Left forelimb (tissue), 1 donor: ENCODE results near the gene MYO1E.
"Not testable (repeated sequence)": the region's sequence is repeated elsewhere in the genome, so short reads cannot be mapped to it uniquely, and the experiment has no call there.

Source experiments
- DNase-seq: peaks from one replicate; pipeline ENCODE4 v3.0.0-alpha.2; 2018; ENCODE audit warnings: low spot score

The MYO1E gene

DNA sequence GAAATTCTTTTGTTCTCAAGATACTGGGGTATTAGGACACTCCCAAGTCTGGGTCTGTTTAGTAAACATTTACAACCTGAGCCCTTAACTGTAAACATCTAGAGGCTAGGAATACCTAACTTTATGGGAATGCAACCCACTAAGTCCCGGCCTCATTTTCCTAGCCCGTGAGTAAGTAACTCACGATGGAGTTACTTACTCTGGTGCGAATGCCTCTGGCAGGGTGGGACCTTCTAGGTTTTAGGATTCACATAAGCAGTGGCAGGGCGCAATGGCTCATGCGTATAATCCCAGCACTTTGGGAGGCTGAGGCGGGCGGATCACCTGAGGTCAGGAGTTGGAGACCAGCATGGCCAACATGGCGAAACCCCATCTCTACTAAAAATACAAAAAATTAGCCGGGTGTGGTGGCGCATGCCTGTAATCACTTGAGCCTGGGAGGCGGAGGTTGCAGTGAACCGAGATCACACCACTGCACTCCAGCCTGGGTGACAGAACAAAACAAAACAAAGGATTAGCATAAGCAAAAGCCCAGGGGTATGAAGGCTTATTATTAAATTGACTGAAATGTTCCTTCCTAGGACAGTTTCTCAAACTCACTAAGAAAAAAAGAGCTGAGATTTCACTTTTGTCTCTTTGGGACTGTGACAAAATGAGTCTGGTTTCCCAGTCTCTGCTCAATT, 14.7 kb upstream of the MYO1E start:
- not testable (repeated sequence) for DNase-seq

DNA sequence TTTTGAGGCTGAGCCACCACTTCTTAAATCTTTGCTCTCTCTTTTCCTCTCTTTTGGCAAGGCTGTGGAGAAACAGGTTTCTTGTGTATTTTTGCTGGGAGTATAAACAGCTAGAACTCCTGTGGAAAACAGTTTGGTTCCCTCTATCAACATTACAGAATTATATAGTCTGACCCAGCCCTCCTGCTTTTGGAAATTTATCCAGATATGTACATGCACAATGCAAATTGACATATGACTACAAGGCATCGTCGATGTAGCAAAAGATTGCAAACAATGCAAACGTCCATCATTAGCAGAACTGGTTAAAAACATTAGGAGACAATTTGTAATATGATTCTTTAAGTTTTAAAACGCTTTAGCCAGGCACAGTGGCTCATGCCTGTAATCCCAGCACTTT, 12.5 kb upstream of the MYO1E start:
- no peak for DNase-seq

GRCh38 chr15:59384507-59384906, 11.8 kb upstream of the MYO1E start:
- DNase-seq, result no peak

DNA sequence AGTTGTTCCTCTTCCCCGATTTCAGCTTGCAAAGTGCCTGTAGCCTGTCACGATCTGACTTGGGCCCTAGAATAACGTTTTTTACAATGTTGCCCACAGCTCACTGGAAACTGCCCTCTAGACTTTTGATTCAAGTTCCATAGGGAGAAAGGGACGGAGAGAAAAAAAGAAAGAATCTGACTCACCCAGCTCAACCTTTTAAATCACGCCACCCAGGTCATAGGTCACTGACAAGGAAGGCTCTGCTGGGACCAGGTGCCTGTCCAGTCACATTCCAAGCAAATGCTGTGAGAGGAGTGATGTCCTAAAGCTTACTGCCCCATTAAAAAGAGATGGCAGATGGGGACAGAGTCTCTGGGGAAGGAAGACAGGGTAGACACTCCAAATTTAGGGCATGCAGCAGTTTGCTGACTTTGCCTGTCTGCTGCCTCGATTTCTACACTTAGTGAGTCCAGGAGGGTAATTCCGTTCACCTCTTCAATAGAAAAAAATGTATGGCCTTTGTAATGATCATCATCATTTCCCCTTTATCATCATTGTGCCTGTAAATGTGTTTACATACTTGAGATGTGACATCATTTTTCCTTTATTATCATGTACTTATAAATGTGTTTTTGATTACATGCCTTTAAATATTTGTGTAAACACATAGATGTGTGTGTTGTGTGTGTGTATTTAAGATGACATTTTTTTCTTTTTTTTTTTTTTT, 8.4 kb upstream of the MYO1E start:
- DNase-seq, result no peak

DNA sequence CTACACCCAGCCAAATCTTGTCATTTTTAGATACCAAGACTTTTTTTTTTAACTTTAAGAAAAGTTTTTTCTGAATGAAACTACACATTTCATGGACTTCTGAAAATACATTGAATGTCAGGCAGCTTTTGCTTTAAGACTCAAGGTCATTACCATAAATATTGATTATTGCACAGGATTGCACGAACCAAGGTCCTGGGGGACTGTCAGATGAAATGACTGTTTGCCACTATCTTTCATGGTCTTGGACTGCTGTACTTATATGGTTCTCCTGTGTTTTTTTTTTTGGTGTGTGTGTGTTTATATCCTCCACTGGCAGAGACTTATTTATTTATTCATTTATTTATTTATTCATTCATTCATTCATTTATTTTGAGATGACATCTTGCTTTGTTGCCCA, 6.9 kb upstream of the MYO1E start:
- no peak for DNase-seq

DNA sequence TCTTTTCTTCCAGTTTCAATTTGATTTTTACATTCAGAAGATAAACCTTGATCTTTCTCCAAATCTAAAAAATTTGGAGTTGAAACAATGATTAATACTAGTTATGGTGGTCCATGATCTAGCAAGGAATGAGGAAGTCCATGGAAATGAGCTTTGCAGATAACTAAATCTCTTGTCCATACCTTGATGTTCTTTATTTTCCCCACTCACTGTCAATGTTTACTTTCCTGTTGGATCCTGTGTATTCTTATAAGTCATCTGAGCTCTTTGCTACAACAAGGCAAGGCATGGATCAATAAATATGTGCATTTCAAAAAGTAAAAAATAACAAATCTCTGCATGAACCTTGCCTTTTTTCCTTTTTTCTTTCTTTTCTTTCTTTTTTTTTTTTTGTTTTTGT, 6.2 kb upstream of the MYO1E start:
- DNase-seq, result no peak

DNA sequence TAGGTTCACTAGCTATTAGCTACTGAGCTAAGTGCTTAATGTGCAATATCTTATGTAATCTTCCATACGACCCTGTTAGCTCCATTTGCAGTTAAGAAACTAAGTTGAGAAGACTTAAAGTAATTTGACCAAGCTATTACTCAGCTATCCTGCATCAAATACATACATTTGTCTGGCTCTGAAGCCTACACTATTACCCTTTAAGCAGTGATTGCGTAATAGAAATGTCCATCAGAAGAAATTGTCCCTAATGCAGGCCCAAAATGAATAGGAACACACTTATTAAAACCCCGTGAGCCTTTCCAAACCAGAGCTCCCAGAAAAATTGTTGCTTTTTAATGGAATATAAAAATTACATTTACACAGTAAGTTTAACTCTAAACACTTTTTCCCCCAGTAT, 5.3 kb upstream of the MYO1E start:
- no peak for DNase-seq

GRCh38 chr15:59376733-59377132, 4.1 kb upstream of the MYO1E start:
- DNase-seq, result no peak

GRCh38 chr15:59373215-59373614, 544 bp upstream of the MYO1E start:
- DNase-seq, result no peak

- no peak for DNase-seq
Measured at GRCh38 chr15:59371458-59372351, 966 bp downstream of the MYO1E start.

- DNase-seq, result no peak
Measured at GRCh38 chr15:59369597-59369996, 3.1 kb downstream of the MYO1E start.

- no peak for DNase-seq
Measured at GRCh38 chr15:59367022-59367451, 5.6 kb downstream of the MYO1E start.

- DNase-seq, result no peak
Measured at GRCh38 chr15:59366333-59367021, 6.2 kb downstream of the MYO1E start.

DNA sequence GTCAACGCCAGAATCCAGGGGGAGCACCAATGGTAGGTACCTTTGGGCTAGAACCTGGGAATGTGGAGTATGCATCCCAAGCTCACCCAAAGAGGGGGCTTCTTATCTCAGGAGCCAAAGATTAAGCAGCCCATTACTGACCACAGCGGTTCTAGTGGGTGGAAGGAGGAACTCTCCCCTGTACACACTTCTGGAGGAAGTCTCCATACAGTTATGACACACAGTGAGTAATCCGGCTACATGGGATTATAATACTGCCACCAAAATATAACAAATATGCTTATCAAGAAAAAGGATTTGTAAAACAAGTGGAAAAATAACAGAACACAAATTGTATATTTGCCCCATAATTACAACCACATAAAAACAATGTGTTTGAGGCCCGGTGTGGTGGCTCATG, 8.4 kb downstream of the MYO1E start:
- DNase-seq, result no peak

GRCh38 chr15:59362331-59362730, 10.3 kb downstream of the MYO1E start:
- DNase-seq, result no peak

DNA sequence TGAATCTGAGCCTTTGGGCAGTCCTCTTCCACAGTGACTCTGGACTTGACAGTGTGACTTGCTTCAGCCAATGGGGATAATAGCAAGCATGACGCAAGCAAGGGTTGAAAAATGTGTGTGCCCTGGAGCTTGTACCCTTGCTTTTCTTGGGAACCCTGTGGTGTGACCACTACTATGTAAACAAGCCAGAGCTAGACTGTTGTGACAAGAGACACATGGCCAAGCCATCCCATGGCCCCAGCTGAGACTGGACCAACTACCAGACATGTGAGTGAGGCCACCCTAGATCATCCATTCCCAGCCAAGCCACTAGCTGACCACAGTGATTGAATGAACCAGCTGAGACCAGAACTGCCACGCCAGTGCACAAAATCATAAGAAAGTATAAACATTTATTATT, 11.8 kb downstream of the MYO1E start:
- no peak for DNase-seq

DNA sequence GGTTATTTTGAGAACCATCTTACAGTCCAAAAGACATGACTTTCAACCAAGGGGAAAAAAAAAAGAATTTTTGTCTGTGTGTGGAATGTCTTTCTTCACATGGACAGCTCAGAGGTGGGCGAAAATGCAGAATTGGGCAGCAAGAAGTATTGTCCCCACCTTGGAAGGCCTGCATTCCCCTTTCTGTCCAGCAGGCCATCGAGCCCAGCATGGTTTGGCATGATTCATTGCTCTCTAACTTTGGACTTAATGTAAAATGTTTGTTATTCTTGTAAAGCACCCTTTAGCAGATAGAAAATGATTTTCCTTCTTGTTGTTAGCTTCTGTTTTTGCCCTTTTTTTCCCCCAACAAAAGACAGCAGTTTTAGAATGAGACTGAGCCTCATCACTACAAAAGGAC, 12.4 kb downstream of the MYO1E start:
- DNase-seq, result no peak

GRCh38 chr15:59355730-59356129, 16.9 kb downstream of the MYO1E start:
- DNase-seq, result no peak

GRCh38 chr15:59354417-59355031, 18.1 kb downstream of the MYO1E start:
- DNase-seq, result no peak

GRCh38 chr15:59353994-59354416, 18.7 kb downstream of the MYO1E start:
- DNase-seq, result no peak

- no peak for DNase-seq
Measured at GRCh38 chr15:59352683-59353082, 20.0 kb downstream of the MYO1E start.

DNA sequence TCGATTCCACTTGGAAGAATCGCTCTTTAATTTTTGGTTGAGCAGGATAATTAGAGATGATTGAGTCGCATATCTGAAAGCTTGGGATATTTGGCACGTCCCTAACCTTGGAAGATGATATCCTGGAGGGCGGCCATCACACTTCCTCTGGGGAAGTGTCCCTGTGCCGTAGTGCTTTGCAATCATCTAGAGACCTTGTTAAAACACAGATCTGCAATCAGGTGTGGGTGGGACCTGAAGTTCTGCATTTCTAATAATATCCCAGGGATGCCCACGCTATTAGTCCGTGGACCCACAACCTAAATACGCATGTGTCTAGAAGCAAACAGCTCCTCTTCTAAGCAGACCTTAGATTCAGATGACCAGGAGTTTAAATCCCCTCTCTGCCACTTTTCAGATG, 20.5 kb downstream of the MYO1E start:
- DNase-seq, result no peak
